Measurements from ENCODE around the gene KLHDC9.

The KLHDC9 gene

DNA sequence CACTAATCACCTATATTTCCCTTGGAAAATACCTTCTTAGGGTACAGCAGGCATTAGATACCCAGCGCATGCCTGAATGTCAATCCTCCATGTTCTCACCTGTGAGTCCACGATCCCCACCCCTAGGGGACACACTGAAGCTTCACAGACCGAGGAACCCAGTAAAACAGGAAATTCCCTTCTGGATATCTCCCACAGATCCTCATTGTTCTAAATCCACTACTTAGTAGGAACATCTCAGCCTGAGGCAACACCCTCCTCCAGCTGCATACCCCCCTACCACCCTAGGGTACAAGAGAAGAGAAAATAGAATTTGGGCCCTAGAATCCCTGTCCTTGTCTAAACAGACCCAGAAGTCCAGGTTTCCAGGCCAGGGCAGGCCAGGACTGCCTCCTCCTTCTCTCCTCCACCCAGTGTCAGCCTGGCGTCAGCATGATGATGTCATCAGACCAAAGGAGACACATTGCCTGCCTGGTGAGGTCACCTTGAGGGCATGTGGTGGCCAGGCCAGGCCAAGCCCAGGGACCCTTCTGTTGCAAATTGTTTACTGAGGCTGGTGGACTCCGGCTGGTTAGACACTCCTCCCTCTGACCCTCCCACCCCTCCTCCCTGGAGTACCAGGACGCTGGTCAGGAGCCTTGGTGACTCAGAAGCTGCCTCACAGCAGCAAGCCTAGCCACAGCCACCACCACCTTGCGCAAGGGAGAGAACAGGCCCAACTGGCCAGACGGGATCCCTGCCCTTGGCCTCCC lies 15.0 kb upstream of the KLHDC9 start:
- Histone ChIP-seq H3K9me3 (replicated peaks in 1 of 11) (no peaks in the 10 kb centered on the region), H3K27ac (peak overlapping the region in 5 of 11 experiments; percentile 41 to 86 (median 74); a peak in 11 of 22 replicates), H3K4me2 (peak overlapping the region in 6 of 11 experiments; percentile 41 to 84 (median 74); a peak in 12 of 22 replicates), H3K36me3 (no peaks in the 10 kb centered on the region), H4K20me1 (no peaks in the 10 kb centered on the region), H3K4me3 (peak overlapping the region in 1 of 10 experiments; percentile 38; a peak in 1 of 20 replicates), H3K9ac (peak overlapping the region in 6 of 11 experiments; percentile 5 to 66 (median 46); a peak in 7 of 22 replicates), H3K27me3 (no peaks in the 10 kb centered on the region), H3K4me1 (peaks cover 0 to 90% (median 22%) of the 10 kb centered on the region in 10 experiments; a peak in 13 of 20 replicates)
- peak in 3 of 11 experiments; percentile 56 to 84 (median 77); a peak in 6 of 22 replicates for TF ChIP-seq Cebpa-rat (IDR thresholded peaks at IDR 0.05)

GRCh38 chr1:161083748-161084596 lies 14.2 kb upstream of the KLHDC9 start:
- Histone ChIP-seq H3K36me3 (no peaks in the 10 kb centered on the region), H3K4me1 (peaks cover 0 to 98% (median 25%) of the 10 kb centered on the region in 10 experiments; a peak in 13 of 20 replicates), H3K4me2 (peak overlapping the region in 6 of 11 experiments; percentile 41 to 84 (median 74); a peak in 12 of 22 replicates), H3K9ac (peak overlapping the region in 6 of 11 experiments; percentile 5 to 66 (median 54); a peak in 8 of 22 replicates), H3K27ac (peak overlapping the region in 5 of 11 experiments; percentile 41 to 86 (median 74); a peak in 11 of 22 replicates), H3K27me3 (no peaks in the 10 kb centered on the region), H3K4me3 (peak overlapping the region in 1 of 10 experiments; percentile 38; a peak in 2 of 20 replicates), H3K9me3 (replicated peaks in 1 of 11) (no peaks in the 10 kb centered on the region), H4K20me1 (no peaks in the 10 kb centered on the region)
- TF ChIP-seq Cebpa-rat (IDR thresholded peaks at IDR 0.05): peak in 1 of 11 experiments; percentile 7; a peak in 1 of 22 replicates

DNA sequence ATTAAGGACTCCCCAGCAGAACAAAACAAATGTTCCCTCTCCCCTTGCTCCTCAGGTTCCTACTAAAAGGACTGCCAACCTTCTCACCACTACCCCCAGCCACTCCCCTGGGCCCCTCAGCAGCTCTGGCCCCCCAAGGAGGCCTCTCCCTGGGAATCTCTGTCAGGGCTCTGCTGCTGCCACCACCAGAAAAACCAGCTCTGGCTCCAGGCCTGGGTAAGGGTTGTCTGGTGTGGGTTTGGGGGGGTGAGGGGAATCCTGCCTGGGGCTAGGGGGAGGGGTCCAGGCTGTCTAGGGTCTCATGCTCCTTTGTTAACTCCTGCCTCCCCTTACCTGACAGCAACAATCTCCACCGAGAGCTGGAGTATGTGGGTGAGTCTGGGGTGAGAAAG lies 13.6 kb upstream of the KLHDC9 start:
- no peak for TF ChIP-seq Cebpa-rat (IDR thresholded peaks at IDR 0.05)
- Histone ChIP-seq H4K20me1 (no peaks in the 10 kb centered on the region), H3K4me3 (no peak overlapping the region), H3K27me3 (no peaks in the 10 kb centered on the region), H3K9ac (peak overlapping the region in 4 of 11 experiments; percentile 53 to 66 (median 60); a peak in 5 of 22 replicates), H3K4me1 (peaks cover 0 to 99% (median 27%) of the 10 kb centered on the region in 10 experiments; a peak in 13 of 20 replicates), H3K27ac (peak overlapping the region in 5 of 11 experiments; percentile 41 to 86 (median 74); a peak in 9 of 22 replicates), H3K36me3 (no peaks in the 10 kb centered on the region), H3K4me2 (peak overlapping the region in 5 of 11 experiments; percentile 69 to 84 (median 75); a peak in 10 of 22 replicates), H3K9me3 (replicated peaks in 1 of 11) (no peaks in the 10 kb centered on the region)

DNA sequence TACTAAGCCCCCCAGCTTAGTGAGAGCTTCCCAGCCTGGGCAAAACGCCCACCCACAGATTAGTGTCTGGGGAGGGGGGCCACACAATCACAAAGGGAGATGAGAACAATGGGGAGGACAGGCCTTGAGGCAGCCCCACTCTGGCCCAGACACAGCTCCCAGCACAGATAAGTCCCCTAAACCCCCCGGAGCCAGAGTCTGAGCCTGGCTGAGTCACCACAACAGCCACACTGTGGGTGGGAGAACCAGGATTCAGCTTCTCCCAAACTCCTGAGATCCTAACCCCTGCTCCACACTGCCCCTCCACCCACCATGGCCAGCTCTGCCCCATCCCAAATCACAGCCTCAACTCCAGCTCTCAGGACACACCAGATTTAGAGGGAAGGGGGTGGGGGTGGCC lies 13.0 kb upstream of the KLHDC9 start:
- no peak for TF ChIP-seq Cebpa-rat (IDR thresholded peaks at IDR 0.05)
- Histone ChIP-seq H3K36me3 (no peaks in the 10 kb centered on the region), H3K9ac (peak overlapping the region in 4 of 11 experiments; percentile 53 to 66 (median 60); a peak in 6 of 22 replicates), H4K20me1 (no peaks in the 10 kb centered on the region), H3K27me3 (no peaks in the 10 kb centered on the region), H3K27ac (peak overlapping the region in 5 of 11 experiments; percentile 37 to 86 (median 74); a peak in 9 of 22 replicates), H3K4me3 (no peak overlapping the region), H3K4me1 (peaks cover 0 to 99% (median 27%) of the 10 kb centered on the region in 10 experiments; a peak in 13 of 20 replicates), H3K9me3 (replicated peaks in 1 of 11) (no peaks in the 10 kb centered on the region), H3K4me2 (peak overlapping the region in 5 of 11 experiments; percentile 69 to 84 (median 75); a peak in 9 of 22 replicates)

- H3K9ac ChIP-seq: no peak overlapping the region; a peak in 1 of 22 replicates
- H3K9me3 ChIP-seq (replicated peaks in 1 of 11): no peaks in the 10 kb centered on the region
- H3K4me1 ChIP-seq: peaks cover 0 to 89% (median 27%) of the 10 kb centered on the region in 10 experiments; a peak in 13 of 20 replicates
- H3K4me3 ChIP-seq: no peak overlapping the region
- H3K27ac ChIP-seq: peak overlapping the region in 3 of 11 experiments; percentile 19 to 86 (median 79); a peak in 5 of 22 replicates
- TF ChIP-seq Cebpa-rat (IDR thresholded peaks at IDR 0.05): no peak
- no peaks in the 10 kb centered on the region for H3K36me3 ChIP-seq
- H4K20me1 ChIP-seq: no peaks in the 10 kb centered on the region
- H3K27me3 ChIP-seq: no peaks in the 10 kb centered on the region
- H3K4me2 ChIP-seq: peak overlapping the region in 4 of 11 experiments; percentile 6 to 84 (median 74); a peak in 4 of 22 replicates
Measured at GRCh38 chr1:161086457-161086856, 11.7 kb upstream of the KLHDC9 start.

- Histone ChIP-seq H3K4me3 (no peak overlapping the region), H3K9me3 (replicated peaks in 1 of 11) (no peaks in the 10 kb centered on the region), H3K27me3 (no peaks in the 10 kb centered on the region), H3K9ac (peak overlapping the region in 2 of 11 experiments; percentile 19 to 21; a peak in 2 of 22 replicates), H4K20me1 (no peaks in the 10 kb centered on the region), H3K4me1 (peaks cover 0 to 89% (median 20%) of the 10 kb centered on the region in 10 experiments; a peak in 13 of 20 replicates), H3K36me3 (no peaks in the 10 kb centered on the region), H3K27ac (peak overlapping the region in 4 of 11 experiments; percentile 5 to 50 (median 28); a peak in 4 of 22 replicates), H3K4me2 (peak overlapping the region in 4 of 11 experiments; percentile 39 to 85 (median 74); a peak in 8 of 22 replicates)
- no peak for TF ChIP-seq Cebpa-rat (IDR thresholded peaks at IDR 0.05)
Measured at GRCh38 chr1:161088587-161089110, 9.5 kb upstream of the KLHDC9 start.

DNA sequence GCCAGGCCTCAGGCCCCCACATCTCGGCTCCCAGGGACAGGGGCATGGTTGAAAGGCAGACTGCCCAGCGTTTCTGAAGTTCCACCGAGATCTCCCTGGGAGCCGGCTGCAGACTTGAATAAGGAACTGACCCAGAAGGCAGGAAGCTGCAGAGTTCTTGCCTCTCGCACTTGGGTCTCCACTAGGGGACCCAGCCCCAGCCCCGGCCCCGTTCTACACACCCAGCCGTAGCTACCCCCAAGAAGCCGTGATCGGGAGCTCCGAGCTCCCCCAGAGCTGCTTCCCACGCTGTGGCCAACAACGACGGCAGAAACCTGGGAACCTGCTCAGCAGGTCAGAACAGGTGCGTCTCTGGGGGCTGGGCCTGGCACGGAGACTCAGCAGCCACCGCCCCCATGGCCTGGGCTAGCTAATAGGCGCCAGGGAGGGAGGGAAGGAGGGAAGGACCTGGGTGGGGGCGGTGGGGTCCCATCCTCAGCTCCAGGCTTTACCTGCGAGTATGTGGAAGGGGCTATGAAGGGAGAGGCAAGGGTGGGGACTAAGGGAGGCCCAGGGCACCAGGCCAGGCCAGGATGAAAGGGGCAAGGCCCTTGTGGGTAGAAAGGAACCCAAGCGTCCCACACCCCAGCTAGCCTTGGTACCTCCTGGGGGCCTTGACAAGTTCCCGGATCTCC lies 8.8 kb upstream of the KLHDC9 start, which contains the start of gene NECTIN4:
Gene NECTIN4 (minus strand): TSS at position 308 of the 674 bp plus-strand sequence. CDS start 262 bp downstream, at position 46.
- Histone ChIP-seq H3K9ac (peak within 1 kb of the TSS in 2 of 11 experiments; percentile 19 to 21; a peak in 2 of 22 replicates), H3K4me3 (no peak within 1 kb of the TSS), H3K27me3 (no peaks in the 10 kb centered on the region), H4K20me1 (no peaks in the 10 kb centered on the region), H3K27ac (peak within 1 kb of the TSS in 4 of 11 experiments; percentile 5 to 50 (median 28); a peak in 4 of 22 replicates), H3K4me2 (peak within 1 kb of the TSS in 4 of 11 experiments; percentile 39 to 85 (median 74); a peak in 8 of 22 replicates), H3K9me3 (replicated peaks in 1 of 11) (no peaks in the 10 kb centered on the region), H3K36me3 (no peaks in the 10 kb centered on the region), H3K4me1 (peaks cover 0 to 83% (median 15%) of the 10 kb centered on the region in 10 experiments; a peak in 10 of 20 replicates)
- TF ChIP-seq Cebpa-rat (IDR thresholded peaks at IDR 0.05): no peak

Measured in BLaER1 treated with 17β-estradiol and CSF1 and Interleukin-3, amounts not matched to agents 10 nM and 100 nM (cell line).